Nephron progenitor cell (in vitro differentiated cells): ENCODE results near the gene SLC4A4.
A peak's percentile ranks its signal among the peaks of the same experiment; 100 is the strongest.
"Not testable (repeated sequence)": the region's sequence is repeated elsewhere in the genome, so short reads cannot be mapped to it uniquely, and the experiment has no call there.

Experiments
- DNase-seq: peaks from one replicate; pipeline ENCODE4 v3.0.0; 2021
- H3K27ac Mint-ChIP-seq: 2 replicates; pipeline ENCODE4 v1.8.0; 2021; ENCODE audit warnings: mild to moderate bottlenecking, moderate library complexity, mixed read lengths
- H3K27me3 Mint-ChIP-seq: 2 replicates; pipeline ENCODE4 v1.8.0; 2021; ENCODE audit warnings: mild to moderate bottlenecking, low read depth, mixed read lengths; ENCODE audit not compliant: poor library complexity
- H3K36me3 Mint-ChIP-seq: 2 replicates; pipeline ENCODE4 v1.8.0; 2021; ENCODE audit warnings: low read depth, mixed read lengths
- H3K4me1 Mint-ChIP-seq: 2 replicates; pipeline ENCODE4 v1.8.0; 2021; ENCODE audit warnings: mixed read lengths
- H3K4me3 Mint-ChIP-seq: 2 replicates; pipeline ENCODE4 v1.8.0; 2021; ENCODE audit warnings: mild to moderate bottlenecking, moderate library complexity, mixed read lengths
- H3K9me3 Mint-ChIP-seq: 2 replicates; pipeline ENCODE4 v1.8.0; 2021; ENCODE audit warnings: mild to moderate bottlenecking, moderate library complexity, mixed read lengths
- TF ChIP-seq, protein P1 (sequence below): fragments of 200-600 bp; sonication (generic); IDR thresholded peaks from 2 replicates; pipeline ENCODE4 v1.5.0; 2021; ENCODE audit warnings: antibody characterized with exemption

Gene SLC4A4

GRCh38 chr4:71406459-71406963, 67.7 kb downstream of the SLC4A4 start:
- peaks cover 4% of the 10 kb centered on the region for H3K36me3 Mint-ChIP-seq
- no peak overlapping the region for H3K27ac Mint-ChIP-seq
- H3K4me1 Mint-ChIP-seq, result peaks cover 10% of the 10 kb centered on the region
- H3K4me3 Mint-ChIP-seq, result no peak overlapping the region
- no peaks in the 10 kb centered on the region for H3K27me3 Mint-ChIP-seq
- H3K9me3 Mint-ChIP-seq, result peaks cover 11% of the 10 kb centered on the region
- TF ChIP-seq, protein P1, sequence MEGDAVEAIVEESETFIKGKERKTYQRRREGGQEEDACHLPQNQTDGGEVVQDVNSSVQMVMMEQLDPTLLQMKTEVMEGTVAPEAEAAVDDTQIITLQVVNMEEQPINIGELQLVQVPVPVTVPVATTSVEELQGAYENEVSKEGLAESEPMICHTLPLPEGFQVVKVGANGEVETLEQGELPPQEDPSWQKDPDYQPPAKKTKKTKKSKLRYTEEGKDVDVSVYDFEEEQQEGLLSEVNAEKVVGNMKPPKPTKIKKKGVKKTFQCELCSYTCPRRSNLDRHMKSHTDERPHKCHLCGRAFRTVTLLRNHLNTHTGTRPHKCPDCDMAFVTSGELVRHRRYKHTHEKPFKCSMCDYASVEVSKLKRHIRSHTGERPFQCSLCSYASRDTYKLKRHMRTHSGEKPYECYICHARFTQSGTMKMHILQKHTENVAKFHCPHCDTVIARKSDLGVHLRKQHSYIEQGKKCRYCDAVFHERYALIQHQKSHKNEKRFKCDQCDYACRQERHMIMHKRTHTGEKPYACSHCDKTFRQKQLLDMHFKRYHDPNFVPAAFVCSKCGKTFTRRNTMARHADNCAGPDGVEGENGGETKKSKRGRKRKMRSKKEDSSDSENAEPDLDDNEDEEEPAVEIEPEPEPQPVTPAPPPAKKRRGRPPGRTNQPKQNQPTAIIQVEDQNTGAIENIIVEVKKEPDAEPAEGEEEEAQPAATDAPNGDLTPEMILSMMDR, result no peak
- no peak for DNase-seq

- not testable (repeated sequence) for H3K4me1 Mint-ChIP-seq, DNase-seq, H3K27me3 Mint-ChIP-seq, H3K4me3 Mint-ChIP-seq, H3K36me3 Mint-ChIP-seq, H3K27ac Mint-ChIP-seq
- peaks cover 11% of the 10 kb centered on the region for H3K9me3 Mint-ChIP-seq
These were observed 70.1 kb downstream of the SLC4A4 start for GRCh38 chr4:71408961-71409360.

GRCh38 chr4:71411981-71412380, 73.2 kb downstream of the SLC4A4 start:
- TF ChIP-seq, protein P1, result no peak
- H3K9me3 Mint-ChIP-seq, result peaks cover 11% of the 10 kb centered on the region
- no peaks in the 10 kb centered on the region for H3K27me3 Mint-ChIP-seq
- no peaks in the 10 kb centered on the region for H3K4me1 Mint-ChIP-seq
- H3K27ac Mint-ChIP-seq, result no peak overlapping the region
- H3K4me3 Mint-ChIP-seq, result no peak overlapping the region
- no peak for DNase-seq
- peaks cover 4% of the 10 kb centered on the region for H3K36me3 Mint-ChIP-seq

DNA sequence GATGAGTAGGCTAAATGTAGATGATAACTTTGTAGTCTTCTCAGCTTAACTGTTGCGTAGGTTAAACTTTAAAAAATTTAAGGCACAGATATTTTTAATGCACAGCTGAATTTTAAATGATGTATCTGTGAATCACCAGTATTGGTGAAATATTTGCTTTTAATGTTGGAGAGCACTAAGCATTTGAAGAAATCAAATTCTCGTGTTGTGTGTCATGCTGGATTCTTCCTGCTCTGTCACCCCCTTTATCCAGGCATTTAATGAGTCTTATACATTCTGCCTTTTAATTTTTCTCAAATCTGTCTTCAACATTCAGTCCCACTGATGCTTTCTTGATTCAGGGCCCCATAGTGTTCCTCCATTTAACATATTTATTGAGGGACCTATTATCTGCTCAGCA, 76.7 kb downstream of the SLC4A4 start:
- H3K27ac Mint-ChIP-seq, result no peak overlapping the region
- no peaks in the 10 kb centered on the region for H3K27me3 Mint-ChIP-seq
- TF ChIP-seq, protein P1, result no peak
- no peak overlapping the region for H3K4me3 Mint-ChIP-seq
- peaks cover 21% of the 10 kb centered on the region for H3K9me3 Mint-ChIP-seq
- no peaks in the 10 kb centered on the region for H3K4me1 Mint-ChIP-seq
- peaks cover 10% of the 10 kb centered on the region for H3K36me3 Mint-ChIP-seq
- no peak for DNase-seq

GRCh38 chr4:71417150-71417549, 78.3 kb downstream of the SLC4A4 start:
- Mint-ChIP-seq H3K27me3 (peaks cover 3% of the 10 kb centered on the region), H3K36me3 (peaks cover 10% of the 10 kb centered on the region), H3K9me3 (peaks cover 28% of the 10 kb centered on the region), H3K4me3 (no peak overlapping the region), H3K27ac (peak overlapping the region; percentile 35), H3K4me1 (no peaks in the 10 kb centered on the region)
- DNase-seq, result no peak
- TF ChIP-seq, protein P1, result no peak

- Mint-ChIP-seq H3K36me3 (no peaks in the 10 kb centered on the region), H3K4me3 (no peak overlapping the region), H3K27ac (no peak overlapping the region), H3K9me3 (peaks cover 13% of the 10 kb centered on the region), H3K4me1 (no peaks in the 10 kb centered on the region), H3K27me3 (peaks cover under 1% of the 10 kb centered on the region)
- DNase-seq, result no peak
- TF ChIP-seq, protein P1, result no peak
These were observed 87.7 kb downstream of the SLC4A4 start for GRCh38 chr4:71426381-71427042.
